Measurements from ENCODE around the gene PLIN3.

DNA sequence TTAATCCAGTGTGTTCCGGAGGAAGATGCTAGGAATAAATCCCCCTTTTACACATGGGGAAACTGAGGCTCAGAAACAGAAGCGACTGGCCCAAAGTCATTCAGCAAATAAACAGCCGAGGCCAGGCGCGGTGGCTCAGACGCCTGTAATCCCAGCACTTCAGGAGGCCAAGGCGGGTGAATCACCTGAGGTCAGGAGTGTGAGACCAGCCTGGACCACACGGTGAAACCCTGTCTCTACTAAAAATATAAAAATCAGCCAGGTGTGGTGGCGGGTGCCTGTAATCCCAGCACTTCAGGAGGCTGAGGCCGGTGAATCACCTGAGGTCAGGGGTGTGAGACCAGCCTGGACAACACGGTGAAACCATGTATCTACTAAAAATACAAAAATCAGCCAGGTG is 11.6 kb upstream of the PLIN3 start:
- TF ChIP-seq EP300 (IDR thresholded peaks at IDR 0.05): no peak
- TF ChIP-seq POLR2A (IDR thresholded peaks at IDR 0.05): no peak

Data from tibial nerve (tissue), 3 donors.